ENCODE measurements around the gene TBC1D22A.

TBC1D22A gene

GRCh38 chr22:46933040-46933930 lies 170.8 kb downstream of the TBC1D22A start:
- no peak for DNase-seq (ENCODE audit: low read depth in 2 of 2)

- no peak for DNase-seq (ENCODE audit: low read depth in 2 of 2)
Measured at GRCh38 chr22:46934172-46934745, 171.8 kb downstream of the TBC1D22A start.

GRCh38 chr22:46934746-46935491 lies 172.5 kb downstream of the TBC1D22A start:
- DNase-seq (ENCODE audit: low read depth in 2 of 2), result peak; percentile 29 to 33

DNA sequence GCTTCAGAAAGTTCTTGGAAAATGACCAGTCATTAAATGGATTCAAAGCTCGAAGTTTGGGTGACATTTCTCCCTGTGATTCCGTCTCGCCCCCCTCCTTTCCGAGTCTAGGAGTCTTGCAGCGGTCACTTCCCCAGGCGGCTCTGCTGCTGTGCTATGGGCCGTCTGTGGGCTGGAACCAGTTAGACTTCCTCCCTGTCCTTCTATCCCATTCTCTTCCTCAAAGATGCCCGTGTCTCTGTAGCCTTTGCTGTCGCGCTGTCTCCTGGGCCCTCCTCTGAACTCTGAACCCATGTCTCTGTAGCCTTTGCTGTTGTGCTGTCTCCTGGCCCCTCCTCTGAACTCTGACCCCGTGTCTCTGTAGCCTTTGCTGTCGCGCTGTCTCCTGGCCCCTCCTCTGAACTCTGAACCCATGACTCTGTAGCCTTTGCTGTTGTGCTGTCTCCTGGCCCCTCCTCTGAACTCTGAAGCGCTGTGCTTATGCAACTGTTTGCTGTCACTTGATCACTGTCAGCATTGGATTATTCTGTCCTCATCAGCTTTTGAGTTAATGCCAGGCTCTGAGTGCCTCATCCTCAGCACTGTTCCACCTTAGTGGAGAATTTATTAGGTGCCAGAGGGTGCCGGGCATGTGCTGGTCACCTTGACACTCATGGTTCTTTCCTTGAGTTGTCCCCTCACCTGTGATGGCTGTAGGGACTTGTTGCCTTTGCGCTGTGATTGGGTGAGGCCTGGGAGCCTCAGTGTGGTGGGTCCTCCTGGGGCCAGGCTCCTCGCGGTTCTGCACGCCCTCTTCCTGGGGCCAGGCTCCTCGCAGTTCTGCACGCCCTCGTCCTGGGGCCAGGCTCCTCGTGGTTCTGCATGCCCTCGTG lies 173.3 kb downstream of the TBC1D22A start:
- no peak for DNase-seq (ENCODE audit: low read depth in 2 of 2)

DNA sequence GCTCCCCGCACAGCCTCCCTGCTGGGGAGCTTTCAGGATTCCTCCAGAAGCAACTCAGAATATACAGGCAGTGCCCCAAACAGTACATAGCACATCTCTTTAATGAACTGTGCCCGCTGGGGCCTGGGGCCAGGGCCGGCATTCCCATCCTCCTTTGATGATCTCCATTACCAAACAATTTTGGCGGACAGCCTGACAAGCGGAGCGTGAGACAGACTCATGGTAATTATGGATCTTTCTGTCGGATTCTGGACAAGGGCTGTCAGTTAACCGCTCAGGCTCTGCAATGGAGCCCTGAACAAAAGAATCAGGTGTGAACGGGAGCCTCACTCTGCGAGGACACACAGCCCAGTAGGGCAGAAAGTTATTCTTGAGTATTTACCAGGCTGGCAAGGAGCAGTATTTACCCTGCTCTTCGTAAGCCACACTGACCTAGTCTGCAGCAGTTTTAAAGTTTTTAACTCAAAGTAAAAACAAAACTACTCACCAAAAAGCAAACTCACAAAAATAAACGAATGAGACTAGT lies 174.0 kb downstream of the TBC1D22A start:
- DNase-seq (ENCODE audit: low read depth in 2 of 2), result no peak

DNA sequence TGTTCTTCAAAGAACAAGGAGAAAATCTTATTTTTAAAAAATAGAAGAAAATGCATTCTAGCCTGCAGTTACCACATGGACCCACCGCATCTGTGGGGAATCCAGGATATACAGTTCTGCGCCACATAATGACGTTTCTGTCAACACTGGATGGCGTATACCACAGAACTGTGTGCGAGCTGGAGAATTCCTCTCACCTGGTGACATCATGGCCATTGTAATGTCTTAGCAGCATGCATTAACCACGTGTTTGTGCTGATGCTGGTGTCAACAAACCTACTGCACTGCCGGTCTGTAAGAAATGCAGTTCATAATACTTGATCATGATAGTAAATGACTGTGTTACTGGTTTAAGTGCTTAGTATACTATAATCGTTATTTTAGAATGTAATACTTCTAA lies 174.7 kb downstream of the TBC1D22A start:
- DNase-seq (ENCODE audit: low read depth in 2 of 2), result no peak

DNA sequence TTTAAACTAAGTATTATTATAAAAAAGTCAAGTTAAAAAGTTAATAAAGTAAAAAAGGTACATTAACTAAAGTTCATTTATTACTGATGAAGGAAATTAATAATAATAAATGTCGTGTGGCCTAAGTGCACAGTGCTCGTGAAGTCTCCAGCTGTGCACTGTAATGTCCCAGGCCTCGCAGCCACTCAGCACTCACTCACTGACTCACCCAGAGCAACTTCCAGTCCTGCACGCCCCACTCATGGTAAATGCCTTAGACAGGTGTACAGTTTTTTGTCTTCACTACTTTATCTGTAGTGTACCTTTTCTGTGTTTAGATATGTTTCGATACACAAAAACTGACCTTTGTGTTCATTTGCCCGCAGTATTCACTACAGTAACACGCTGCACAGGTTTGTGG lies 175.5 kb downstream of the TBC1D22A start:
- no peak for DNase-seq (ENCODE audit: low read depth in 2 of 2)

DNA sequence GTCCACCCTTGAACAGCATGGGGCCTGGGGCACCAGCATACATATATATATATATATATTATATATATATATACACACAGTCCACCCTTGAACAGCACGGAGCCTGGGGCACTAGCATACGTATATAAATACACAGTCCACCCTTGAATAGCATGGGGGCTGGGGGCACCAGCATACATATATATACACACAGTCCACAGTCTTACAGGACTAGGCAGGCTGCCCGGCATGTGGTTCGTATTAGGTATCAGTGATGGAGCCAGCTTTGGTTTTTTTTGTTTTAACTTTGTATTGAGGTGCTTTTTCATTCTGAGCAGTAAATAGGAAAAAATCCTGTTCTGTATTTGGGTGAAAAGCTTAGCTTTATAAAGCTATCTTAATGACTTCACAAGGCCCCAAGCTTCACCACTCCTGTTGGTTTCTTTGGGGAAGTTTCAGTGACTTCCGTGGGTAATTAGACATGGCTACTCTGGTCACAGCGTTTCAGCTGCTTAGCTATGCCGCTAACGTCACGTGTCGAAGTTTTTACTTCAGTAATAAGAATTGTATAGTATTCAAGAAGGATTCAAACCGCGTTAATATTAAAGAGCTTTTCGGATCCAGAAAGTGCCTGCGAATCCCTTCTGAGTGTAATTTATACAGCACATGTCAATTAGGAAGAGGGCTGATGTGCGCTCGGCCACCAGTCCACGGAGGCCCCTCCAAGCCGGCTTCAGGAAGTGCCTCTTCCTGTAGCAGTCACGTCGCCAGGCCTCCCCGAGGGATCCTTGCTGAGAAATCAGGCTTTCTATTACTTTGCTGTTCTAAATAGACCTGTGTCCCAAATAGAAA lies 179.7 kb downstream of the TBC1D22A start:
- DNase-seq (ENCODE audit: low read depth in 2 of 2), result no peak

GRCh38 chr22:46942799-46943785 lies 180.6 kb downstream of the TBC1D22A start:
- no peak for DNase-seq (ENCODE audit: low read depth in 2 of 2)

DNA sequence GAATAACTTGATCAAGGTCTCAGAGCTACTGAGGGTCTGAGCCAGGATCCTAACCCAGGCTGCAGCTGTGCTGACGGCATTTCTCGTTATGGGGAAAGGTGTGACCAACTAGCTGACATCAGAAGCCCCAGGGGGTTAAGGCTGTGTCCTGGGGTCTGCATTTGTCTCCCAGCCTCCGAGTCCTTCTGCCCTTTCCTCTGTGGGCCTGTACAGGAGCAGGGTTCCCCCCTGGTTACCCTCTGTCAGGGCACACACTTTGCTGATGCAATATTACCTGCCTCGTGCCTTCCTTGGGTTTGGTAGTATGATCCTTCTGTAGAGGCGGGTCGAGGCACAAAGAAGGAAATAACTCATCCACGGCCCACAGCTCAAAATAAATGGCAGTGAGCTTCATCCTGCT lies 183.0 kb downstream of the TBC1D22A start:
- no peak for DNase-seq (ENCODE audit: low read depth in 2 of 2)

- no peak for DNase-seq (ENCODE audit: low read depth in 2 of 2)
Measured at GRCh38 chr22:46946383-46946962, 184.0 kb downstream of the TBC1D22A start.

GRCh38 chr22:46947516-46948257 lies 185.2 kb downstream of the TBC1D22A start:
- no peak for DNase-seq (ENCODE audit: low read depth in 2 of 2)

GRCh38 chr22:46948411-46949144 lies 186.1 kb downstream of the TBC1D22A start:
- DNase-seq (ENCODE audit: low read depth in 2 of 2), result no peak

- DNase-seq (ENCODE audit: low read depth in 2 of 2), result no peak
Measured at GRCh38 chr22:46951350-46951749, 188.9 kb downstream of the TBC1D22A start.

GRCh38 chr22:46951973-46952372 lies 189.5 kb downstream of the TBC1D22A start:
- DNase-seq (ENCODE audit: low read depth in 2 of 2), result no peak

DNA sequence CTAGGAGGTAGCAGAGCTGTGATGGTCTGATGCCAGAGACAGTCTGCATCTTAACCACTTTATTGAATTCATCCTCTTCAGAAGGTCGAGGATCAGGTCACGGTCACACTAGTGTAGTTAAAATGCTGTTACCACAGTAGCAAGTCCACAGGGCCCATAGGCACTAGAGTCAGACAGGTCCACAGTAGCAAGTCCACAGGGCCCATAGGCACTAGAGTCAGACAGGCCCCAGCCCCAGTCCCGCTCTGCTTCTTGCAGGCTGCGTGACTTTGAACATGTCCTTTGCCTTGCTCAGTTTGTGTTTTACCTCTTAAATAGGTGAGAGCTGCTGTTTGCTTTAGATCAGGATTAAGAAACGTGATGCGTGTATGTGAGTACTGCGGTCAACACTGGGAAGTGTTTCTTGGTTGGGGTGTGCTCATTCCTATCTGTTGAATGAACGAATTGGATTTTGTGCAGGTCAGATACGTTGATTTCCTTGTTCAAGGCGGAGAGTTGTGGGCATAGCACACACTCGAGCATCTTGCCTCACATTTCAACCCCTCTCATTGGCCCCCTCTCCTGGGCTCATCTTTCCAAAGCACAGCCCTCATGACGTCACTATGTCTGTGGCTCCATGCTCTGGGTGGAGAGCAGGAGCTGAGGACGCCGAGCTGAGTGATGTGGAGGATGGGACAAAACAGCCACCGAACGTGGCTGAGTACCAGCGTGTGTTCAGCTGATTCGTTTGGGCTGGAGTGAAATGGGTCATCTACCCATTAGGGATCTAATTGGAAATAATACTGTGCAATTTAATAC lies 191.7 kb downstream of the TBC1D22A start:
- DNase-seq (ENCODE audit: low read depth in 2 of 2), result no peak

DNA sequence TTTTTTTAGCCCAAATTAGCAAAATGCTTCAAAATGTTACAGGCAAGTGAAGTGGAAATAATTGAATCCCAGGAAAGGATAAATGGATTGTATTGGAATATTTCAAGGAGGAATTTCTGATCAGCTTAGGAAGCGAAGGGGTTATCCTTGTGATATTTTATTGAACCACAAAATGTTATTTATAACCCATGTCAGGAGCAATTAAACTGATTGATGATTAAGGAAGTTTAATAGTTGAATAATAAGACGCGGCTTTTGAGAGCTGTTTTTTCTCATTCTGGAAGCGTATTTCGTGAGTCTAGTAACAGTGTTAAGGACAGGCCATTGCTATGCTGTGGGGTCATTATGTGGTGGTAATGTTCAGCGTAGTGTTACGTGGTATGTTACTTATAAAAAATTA lies 192.3 kb downstream of the TBC1D22A start:
- DNase-seq (ENCODE audit: low read depth in 2 of 2), result no peak

All from stimulated activated CD8-positive, alpha-beta memory T cell treated with anti-CD3 and anti-CD28 coated beads, Interleukin-15, amount 100 ng/mL, for 48 hours (primary cell).